GM18873 (cell line): Measurements from ENCODE around the gene SELP.

Experiments
- ATAC-seq: cut with Tn5 transposase; IDR thresholded peaks from one replicate; pipeline ENCODE4 v1.9.1; 2021; ENCODE audit warnings: mild to moderate bottlenecking, moderate library complexity, moderate number of reproducible peaks; ENCODE audit not compliant: unreplicated experiment, low FRiP score

The SELP gene

GRCh38 chr1:169623132-169623926, 6.6 kb downstream of the SELP start:
- ATAC-seq = no peak

DNA sequence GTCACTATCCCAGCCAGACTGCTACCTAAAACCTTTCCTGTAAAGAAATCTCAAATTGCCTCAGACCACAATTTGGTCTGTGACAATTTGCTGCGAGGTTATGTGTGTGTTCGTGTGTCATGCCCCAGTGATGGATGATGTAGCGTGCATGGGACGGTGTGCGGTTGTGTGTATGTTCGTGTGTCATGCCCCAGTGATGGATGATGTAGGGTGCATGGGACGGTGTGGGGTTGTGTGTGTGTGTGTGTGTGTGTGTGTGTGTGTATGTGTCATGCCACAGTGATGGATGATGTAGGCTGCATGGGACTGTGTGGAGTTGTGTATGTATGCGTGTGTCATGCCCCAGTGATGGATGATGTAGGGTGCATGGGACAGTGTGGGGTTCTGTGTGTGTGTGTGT, 9.4 kb downstream of the SELP start:
- no peak for ATAC-seq

DNA sequence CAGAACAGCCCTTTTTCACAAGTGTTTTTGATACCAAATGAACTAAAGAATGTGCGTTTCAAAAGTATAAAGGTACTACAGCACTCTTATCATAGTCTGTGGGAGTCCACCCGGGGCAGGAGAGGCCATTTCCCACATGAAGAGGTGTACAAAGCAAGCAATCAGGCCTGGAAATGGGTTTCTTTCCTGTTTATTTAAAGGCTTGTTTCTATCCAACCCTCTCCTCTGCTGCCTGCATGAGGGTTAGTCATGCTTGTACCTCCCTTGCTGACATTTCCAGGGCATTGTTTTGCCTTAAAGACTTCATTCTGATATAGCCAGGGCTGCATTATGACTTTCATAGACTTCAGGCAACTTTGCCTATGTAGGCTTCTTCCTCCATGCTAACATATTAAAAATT, 11.6 kb downstream of the SELP start:
- ATAC-seq = no peak

- no peak for ATAC-seq
These were observed 14.1 kb downstream of the SELP start for GRCh38 chr1:169615803-169616202.

- ATAC-seq = no peak
These were observed 19.1 kb downstream of the SELP start for GRCh38 chr1:169610858-169611257.

GRCh38 chr1:169610108-169610507, 19.8 kb downstream of the SELP start:
- ATAC-seq = no peak

DNA sequence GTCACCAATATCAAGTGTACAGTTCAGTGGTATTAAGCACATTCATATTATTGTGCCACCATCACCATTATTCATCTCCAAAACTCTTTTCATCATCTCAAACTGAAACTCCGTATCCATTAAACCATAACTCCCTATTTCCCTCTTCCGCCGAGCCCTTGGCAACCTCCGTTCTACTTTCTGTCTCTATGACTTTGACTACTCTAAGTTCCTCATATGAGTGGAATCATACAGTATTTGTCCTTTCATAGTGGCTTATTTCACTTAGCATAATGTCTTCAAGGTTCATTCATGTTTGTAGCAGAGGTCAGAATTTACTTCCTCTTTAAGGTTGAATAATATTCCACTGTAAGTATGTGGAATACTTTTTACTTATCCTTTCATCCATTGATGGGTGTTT, 21.7 kb downstream of the SELP start:
- ATAC-seq = no peak

GRCh38 chr1:169604781-169605560, 25.0 kb downstream of the SELP start:
- ATAC-seq = no peak

GRCh38 chr1:169601096-169601881, 28.6 kb downstream of the SELP start:
- ATAC-seq = no peak

GRCh38 chr1:169595764-169596711, 33.9 kb downstream of the SELP start:
- no peak for ATAC-seq

DNA sequence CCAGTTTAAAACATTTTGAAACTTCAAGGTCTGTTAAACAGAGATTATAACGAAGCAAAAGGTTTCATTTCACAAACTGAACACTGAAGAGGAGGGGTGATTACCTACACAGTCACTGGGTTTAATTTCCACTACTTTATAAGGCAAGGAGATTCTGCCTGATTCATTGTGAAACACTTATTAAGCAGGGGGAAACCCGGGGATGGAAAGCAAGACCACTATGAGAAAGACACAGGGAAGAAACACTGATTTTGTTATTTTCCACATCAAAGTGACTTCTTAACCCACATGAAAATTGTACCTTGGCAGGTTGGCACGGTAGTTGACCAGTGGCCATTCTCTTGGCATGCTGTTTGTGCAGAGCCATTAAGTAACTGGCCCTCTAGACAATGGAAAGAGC, 35.5 kb downstream of the SELP start:
- no peak for ATAC-seq

DNA sequence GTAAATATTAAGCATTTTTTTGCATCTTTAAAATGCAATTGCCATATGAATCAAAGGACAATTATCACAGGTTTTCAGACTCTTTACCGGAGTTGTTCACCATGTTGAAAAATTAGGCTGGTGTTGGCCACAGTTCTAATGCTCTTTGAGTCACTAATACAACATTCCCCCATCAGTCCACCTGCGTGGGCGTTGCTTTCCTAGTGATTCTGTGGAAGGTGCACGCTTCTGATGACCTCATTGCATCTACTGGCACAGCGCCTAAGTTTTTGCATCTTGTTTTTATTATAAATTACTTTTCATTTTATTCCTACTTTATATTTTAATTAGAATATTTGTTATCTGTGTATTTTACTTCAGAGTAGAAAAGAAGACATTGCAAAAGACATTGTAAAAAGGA, 39.0 kb downstream of the SELP start:
- no peak for ATAC-seq

DNA sequence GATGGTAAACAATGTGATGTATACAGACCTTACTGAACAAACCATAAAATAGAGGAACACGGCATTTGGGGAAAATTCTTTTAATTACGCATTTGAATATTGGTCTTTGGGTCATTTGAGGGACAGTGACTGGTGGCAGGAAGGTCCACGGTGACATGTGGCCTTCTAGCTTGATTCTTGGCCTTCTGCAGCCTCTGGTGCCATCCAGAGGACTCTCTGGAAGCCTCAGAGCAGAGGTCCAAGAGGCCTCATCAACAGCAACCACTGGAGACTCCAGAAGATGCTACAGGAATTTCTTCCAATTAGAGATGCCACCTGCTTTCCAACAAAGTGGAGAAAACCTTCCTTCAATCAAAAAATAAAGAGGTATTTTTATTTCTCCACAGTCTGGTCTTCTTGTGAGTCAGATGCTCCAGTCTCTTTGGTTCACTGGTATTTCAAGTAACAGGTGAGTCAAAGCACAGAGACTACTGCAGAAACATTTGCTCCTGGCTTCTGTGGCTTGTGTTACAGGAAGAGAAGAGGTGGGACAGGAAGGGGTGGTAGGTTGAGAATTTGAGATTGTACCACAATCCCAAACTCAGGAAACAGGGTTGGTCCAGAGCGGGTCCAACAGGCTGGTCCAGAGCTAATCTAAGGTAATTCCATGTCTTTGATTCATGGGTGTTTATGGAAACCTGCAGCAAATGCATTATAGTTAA, 41.0 kb downstream of the SELP start:
- no peak for ATAC-seq

DNA sequence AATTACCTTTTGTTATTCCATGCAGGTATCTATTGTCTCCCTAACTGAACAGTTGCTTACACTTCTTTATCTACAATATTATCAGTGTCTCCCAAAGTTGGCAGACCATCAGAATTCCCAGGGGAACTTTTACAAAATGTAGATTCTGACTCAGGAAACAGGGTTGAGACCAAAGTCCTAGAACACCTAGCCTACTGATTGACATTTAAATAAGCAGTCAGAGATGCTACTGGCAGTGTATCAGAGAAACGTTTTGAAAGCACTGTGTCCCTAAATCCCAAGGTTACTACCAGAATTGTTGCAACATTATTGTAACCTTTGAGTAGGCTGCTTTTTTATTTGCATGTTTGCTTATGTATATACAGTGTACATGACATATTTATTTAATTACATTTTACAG, 41.8 kb downstream of the SELP start:
- no peak for ATAC-seq

DNA sequence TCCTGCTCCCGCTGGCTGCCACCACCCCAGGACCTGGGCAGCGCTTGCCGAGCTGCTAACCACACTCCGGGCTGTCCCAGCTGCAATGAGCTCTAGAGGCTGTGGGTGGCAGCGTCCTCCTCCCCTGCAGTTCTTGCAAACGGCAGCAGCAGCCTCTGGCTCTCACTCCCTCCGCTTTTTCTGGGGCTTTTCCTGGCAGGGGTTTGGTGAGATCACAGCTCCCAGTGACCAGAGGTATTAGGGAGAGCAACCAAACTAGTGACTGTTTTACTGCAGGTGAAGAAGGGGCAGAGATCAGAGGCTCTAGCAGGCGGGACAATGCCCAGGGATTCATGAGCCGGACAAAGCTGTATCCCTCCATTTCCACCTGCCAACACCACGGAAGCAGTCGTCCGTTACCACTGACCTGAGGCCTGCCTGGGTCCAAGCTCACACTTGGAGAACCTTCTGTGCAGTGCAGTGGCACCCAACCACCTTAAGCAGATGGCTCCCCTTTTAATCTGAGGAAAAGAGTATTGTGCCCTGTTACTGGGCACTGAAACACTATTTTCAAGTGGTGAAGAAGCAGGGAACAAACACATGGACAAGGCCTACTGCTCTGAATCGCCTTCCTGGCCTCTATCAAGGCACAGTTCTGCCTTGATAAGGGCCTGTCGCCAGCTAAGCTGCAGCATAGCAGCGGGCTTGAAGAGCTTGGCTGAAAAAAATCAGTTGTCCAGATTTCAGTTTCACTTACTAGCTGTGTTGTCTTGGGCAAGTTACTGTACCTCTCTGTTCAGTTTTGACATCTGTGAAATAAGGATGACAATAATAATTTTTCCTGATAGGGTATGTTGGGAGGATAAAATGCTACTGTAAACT, 43.3 kb downstream of the SELP start, which contains the start of gene F5:
Gene F5 (minus strand): TSS at position 87 of the 861 bp plus-strand sequence. CDS start 95 bp downstream, outside the sequence.
- no peak for ATAC-seq

DNA sequence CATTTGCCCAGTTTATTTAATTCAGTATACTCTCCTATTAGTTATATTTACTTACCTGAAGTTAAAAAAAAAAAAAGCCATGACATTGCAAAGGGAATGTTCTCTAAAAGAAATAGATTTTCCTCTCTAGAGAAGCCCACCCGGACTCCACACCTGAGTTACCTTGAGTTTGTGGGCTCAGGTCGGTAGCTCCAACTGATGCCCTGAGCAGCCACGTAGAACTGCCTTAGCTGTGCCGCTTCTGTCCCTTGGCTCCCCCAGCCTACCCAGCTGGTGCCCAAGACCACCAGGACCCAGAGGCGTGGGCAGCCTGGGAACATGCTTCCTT, 43.9 kb downstream of the SELP start:
- no peak for ATAC-seq

DNA sequence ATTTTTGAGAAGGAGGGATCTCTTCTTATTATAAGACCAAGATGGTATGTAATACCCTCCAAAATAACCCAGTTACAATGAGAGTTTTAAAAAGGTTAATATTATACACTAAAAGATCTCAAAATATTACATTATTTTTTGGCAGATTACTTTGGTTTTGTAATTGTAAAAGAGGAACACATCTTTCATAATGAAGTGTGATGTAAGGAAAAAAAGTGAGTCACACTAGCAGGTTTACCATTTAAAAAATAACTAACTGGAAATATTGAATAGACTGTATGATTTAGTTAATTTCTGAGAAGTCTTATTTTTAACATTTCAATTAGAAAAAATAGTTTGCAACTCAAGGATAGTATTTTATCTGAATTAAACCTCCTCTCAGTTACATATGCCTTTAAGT, 44.7 kb downstream of the SELP start:
- no peak for ATAC-seq

GRCh38 chr1:169584483-169585144, 45.3 kb downstream of the SELP start:
- no peak for ATAC-seq
